ENCODE results near the gene SPATA13. TPM values are rescaled to one million over a fixed set of nuclear protein-coding genes. Genes with fewer than 3 reads are reported as not detected.

Gene SPATA13
- total RNA-seq, 1 experiment from 2014 or later = 28.7 TPM

DNA sequence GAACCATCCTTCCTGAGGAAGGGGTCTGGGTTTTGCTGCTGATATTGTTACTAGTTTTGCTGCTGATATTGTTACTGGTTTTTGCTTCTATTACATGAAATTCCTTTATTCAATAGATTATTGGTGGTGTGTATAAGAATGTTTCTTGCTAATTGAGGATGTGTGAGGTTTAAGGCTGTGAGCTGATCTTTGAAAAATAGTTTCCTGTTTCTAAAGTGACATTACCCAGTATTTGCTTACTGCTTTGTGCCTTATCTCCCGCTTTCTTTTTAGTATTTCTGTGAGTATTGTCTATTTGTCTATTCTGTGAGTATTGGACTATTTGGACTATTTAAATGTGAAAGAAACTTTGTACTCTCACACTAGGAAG, 110.7 kb downstream of the SPATA13 start:
- intact Hi-C loops (cut with micrococcal nuclease; ENCODE audit: unreplicated experiment) = no loop called here
- Histone ChIP-seq H3F3A (ENCODE audit: insufficient read depth, low read depth) (no peaks in the 10 kb centered on the region), H4K20me1 (ENCODE audit: insufficient read depth) (peaks cover 11% of the 10 kb centered on the region; the same call in 1 of the 2 replicates), H3K4me3 (no peak overlapping the region), H3K9me3 (ENCODE audit: insufficient read depth, low read depth) (no peaks in the 10 kb centered on the region), H2AFZ (no peak overlapping the region), H3K36me3 (ENCODE audit: low read depth) (no peaks in the 10 kb centered on the region), H3K9me2 (ENCODE audit: insufficient read depth) (no peaks in the 10 kb centered on the region), H3K27me3 (ENCODE audit: insufficient read depth, low read depth) (no peaks in the 10 kb centered on the region), H3K79me2 (ENCODE audit: low read depth) (no peaks in the 10 kb centered on the region; the same call in 1 of the 2 replicates), H3K4me2 (no peak overlapping the region), H3K27ac (no peak overlapping the region), H3K4me1 (replicated peaks; ENCODE audit: insufficient read depth) (no peaks in the 10 kb centered on the region)
- POLR2A ChIA-PET (ENCODE audit: unreplicated experiment) = no interaction called here
- CTCF ChIA-PET = no interaction called here
- BruUV-seq (replicated peaks) = no TSS peak
- DNase-seq = no peak
- TF ChIP-seq CTCF (conservative IDR thresholded peaks at IDR 0.05) = no peak
- no peak for TF ChIP-seq EZH2 (IDR thresholded peaks at IDR 0.05; ENCODE audit: low read depth)

- no peaks in the 10 kb centered on the region for H3F3A ChIP-seq (ENCODE audit: insufficient read depth, low read depth)
- H3K4me2 ChIP-seq = no peak overlapping the region
- no peak overlapping the region for H3K27ac ChIP-seq
- TF ChIP-seq CTCF (conservative IDR thresholded peaks at IDR 0.05) = no peak
- TF ChIP-seq EZH2 (IDR thresholded peaks at IDR 0.05; ENCODE audit: low read depth) = no peak
- no peaks in the 10 kb centered on the region for H3K4me1 ChIP-seq (replicated peaks; ENCODE audit: insufficient read depth)
- H3K27me3 ChIP-seq (ENCODE audit: insufficient read depth, low read depth) = no peaks in the 10 kb centered on the region
- H3K79me2 ChIP-seq (ENCODE audit: low read depth) = no peaks in the 10 kb centered on the region; the same call in 1 of the 2 replicates
- H4K20me1 ChIP-seq (ENCODE audit: insufficient read depth) = peaks cover 11% of the 10 kb centered on the region; the same call in 1 of the 2 replicates
- no peaks in the 10 kb centered on the region for H3K9me2 ChIP-seq (ENCODE audit: insufficient read depth)
- no peaks in the 10 kb centered on the region for H3K9me3 ChIP-seq (ENCODE audit: insufficient read depth, low read depth)
- H3K4me3 ChIP-seq = no peak overlapping the region
- H2AFZ ChIP-seq = no peak overlapping the region
- ChIA-PET POLR2A (ENCODE audit: unreplicated experiment) (no interaction called here), CTCF (no interaction called here)
- peak in 1 of 2 experiments; percentile 47 for DNase-seq
- intact Hi-C loops (cut with micrococcal nuclease; ENCODE audit: unreplicated experiment) = no loop called here
- no peaks in the 10 kb centered on the region for H3K36me3 ChIP-seq (ENCODE audit: low read depth)
- no TSS peak for BruUV-seq (replicated peaks)
Observed at GRCh38 chr13:24271601-24272451, 111.3 kb downstream of the SPATA13 start.

DNA sequence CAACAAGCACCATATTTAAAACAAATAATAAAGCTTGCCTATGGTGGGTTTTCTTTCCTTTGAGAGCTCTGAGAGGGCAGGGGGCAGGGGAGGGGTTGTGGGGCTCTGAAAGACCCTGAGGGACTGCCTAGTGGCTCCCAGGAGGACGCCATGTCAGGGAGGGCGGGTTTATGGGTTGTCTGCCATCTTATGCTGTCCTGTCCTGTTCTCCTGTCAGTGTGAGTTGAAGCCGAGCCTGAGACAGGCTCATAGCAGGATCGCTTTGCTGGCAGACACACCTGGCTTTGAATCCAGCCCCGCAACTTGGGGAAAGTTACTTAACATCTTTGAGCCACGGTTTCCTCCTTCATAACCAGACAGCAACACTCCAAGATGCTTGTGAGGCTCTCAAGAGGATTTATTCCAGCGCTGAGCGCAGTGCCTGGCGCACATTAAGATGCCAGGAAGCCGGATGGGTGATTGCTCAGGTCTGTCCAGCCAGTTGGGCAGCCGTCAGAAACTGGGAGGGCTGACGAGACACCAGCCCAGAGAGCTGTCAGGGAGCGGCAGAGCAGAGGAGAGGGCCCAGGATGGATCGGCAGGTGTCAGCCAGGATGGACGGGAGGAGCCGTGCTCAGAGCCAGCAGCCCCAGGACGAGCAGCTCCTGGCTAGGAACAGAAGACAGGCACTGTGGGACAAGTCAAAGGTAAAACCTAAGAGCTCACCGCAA, 112.1 kb downstream of the SPATA13 start:
- ChIA-PET POLR2A (ENCODE audit: unreplicated experiment) (no interaction called here), CTCF (no interaction called here)
- Histone ChIP-seq H3K9me3 (ENCODE audit: insufficient read depth, low read depth) (no peaks in the 10 kb centered on the region), H3K4me2 (no peak overlapping the region), H3F3A (ENCODE audit: insufficient read depth, low read depth) (no peaks in the 10 kb centered on the region), H3K9me2 (ENCODE audit: insufficient read depth) (no peaks in the 10 kb centered on the region), H3K79me2 (ENCODE audit: low read depth) (no peaks in the 10 kb centered on the region; the same call in 1 of the 2 replicates), H3K27ac (no peak overlapping the region), H3K36me3 (ENCODE audit: low read depth) (no peaks in the 10 kb centered on the region), H3K4me1 (replicated peaks; ENCODE audit: insufficient read depth) (no peaks in the 10 kb centered on the region), H3K4me3 (no peak overlapping the region), H2AFZ (no peak overlapping the region), H3K27me3 (ENCODE audit: insufficient read depth, low read depth) (no peaks in the 10 kb centered on the region), H4K20me1 (ENCODE audit: insufficient read depth) (peaks cover 11% of the 10 kb centered on the region; the same call in 1 of the 2 replicates)
- no peak for TF ChIP-seq EZH2 (IDR thresholded peaks at IDR 0.05; ENCODE audit: low read depth)
- TF ChIP-seq CTCF (conservative IDR thresholded peaks at IDR 0.05) = no peak
- intact Hi-C loops (cut with micrococcal nuclease; ENCODE audit: unreplicated experiment) = no loop called here
- BruUV-seq (replicated peaks) = no TSS peak
- DNase-seq = no peak

All from PC-9 (cell line).